ENCODE measurements around the gene OR2D2. TPM values are rescaled to one million over a fixed set of nuclear protein-coding genes. Genes with fewer than 3 reads are reported as not detected.

Gene OR2D2
- total RNA-seq, 2 experiments from 2014 or later = not detected

GRCh38 chr11:6844356-6844755 is 47.9 kb downstream of the OR2D2 start:
- no peaks in the 10 kb centered on the region for H3K36me3 Mint-ChIP-seq (ENCODE audit: low read depth)
- Histone ChIP-seq H3K4me1 (ENCODE audit: insufficient read depth, low read length) (no peaks in the 10 kb centered on the region), H3K4me3 (ENCODE audit: low read length) (no peak overlapping the region), H3K9me3 (ENCODE audit: control insufficient read depth in 1 of 2, insufficient read depth in 1 of 2, low read length in 2 of 2) (no peaks in the 10 kb centered on the region), H3K27ac (ENCODE audit: low read depth in 1 of 2, low read length in 2 of 2) (no peak overlapping the region), H3K27me3 (ENCODE audit: control insufficient read depth in 1 of 2, insufficient read depth in 2 of 2, low read length in 2 of 2) (peaks cover 3% of the 10 kb centered on the region in 2 experiments), H3K36me3 (ENCODE audit: insufficient read depth, low read length) (no peaks in the 10 kb centered on the region)
- ATAC-seq (ENCODE audit: poor library complexity) (no peak), DNase-seq (no peak)
- ChIA-PET CTCF (no interaction called here), POLR2A (no interaction called here)
- no peak overlapping the region for H3K4me3 Mint-ChIP-seq
- H3K9me3 Mint-ChIP-seq = no peaks in the 10 kb centered on the region
- no peak overlapping the region for H3K27ac Mint-ChIP-seq
- intact Hi-C loops (cut with DNase I, micrococcal nuclease) = no loop called here
- no peak for TF ChIP-seq CTCF (IDR thresholded peaks at IDR 0.05)
- H3K27me3 Mint-ChIP-seq = peaks cover 25% of the 10 kb centered on the region
- no peaks in the 10 kb centered on the region for H3K4me1 Mint-ChIP-seq (ENCODE audit: low read depth)

GRCh38 chr11:6843670-6844069 is 48.6 kb downstream of the OR2D2 start:
- Histone ChIP-seq H3K4me3 (ENCODE audit: low read length) (no peak overlapping the region), H3K36me3 (ENCODE audit: insufficient read depth, low read length) (no peaks in the 10 kb centered on the region), H3K9me3 (ENCODE audit: control insufficient read depth in 1 of 2, insufficient read depth in 1 of 2, low read length in 2 of 2) (no peaks in the 10 kb centered on the region), H3K27ac (ENCODE audit: low read depth in 1 of 2, low read length in 2 of 2) (no peak overlapping the region), H3K4me1 (ENCODE audit: insufficient read depth, low read length) (no peaks in the 10 kb centered on the region), H3K27me3 (ENCODE audit: control insufficient read depth in 1 of 2, insufficient read depth in 2 of 2, low read length in 2 of 2) (peaks cover under 1 to 3% of the 10 kb centered on the region in 2 experiments)
- Mint-ChIP-seq H3K27ac (no peak overlapping the region), H3K4me3 (no peak overlapping the region), H3K27me3 (peaks cover 25% of the 10 kb centered on the region), H3K4me1 (ENCODE audit: low read depth) (no peaks in the 10 kb centered on the region), H3K9me3 (no peaks in the 10 kb centered on the region), H3K36me3 (ENCODE audit: low read depth) (no peaks in the 10 kb centered on the region)
- CTCF ChIA-PET = no interaction called here
- DNase-seq = no peak
- POLR2A ChIA-PET = no interaction called here
- no peak for ATAC-seq (ENCODE audit: poor library complexity)
- intact Hi-C loops (cut with DNase I, micrococcal nuclease) = no loop called here
- TF ChIP-seq CTCF (IDR thresholded peaks at IDR 0.05) = no peak

GRCh38 chr11:6841694-6842093 is 50.6 kb downstream of the OR2D2 start:
- CTCF ChIA-PET = interaction anchor here (0.7 kb wide), 1 partner anchor 61 kb away, joined by 4 read pairs; no protein-coding TSS in a partner anchor
- H3K27ac Mint-ChIP-seq = no peak overlapping the region
- Histone ChIP-seq H3K4me1 (ENCODE audit: insufficient read depth, low read length) (no peaks in the 10 kb centered on the region), H3K36me3 (ENCODE audit: insufficient read depth, low read length) (no peaks in the 10 kb centered on the region), H3K27ac (ENCODE audit: low read depth in 1 of 2, low read length in 2 of 2) (no peak overlapping the region), H3K4me3 (ENCODE audit: low read length) (no peak overlapping the region), H3K9me3 (ENCODE audit: control insufficient read depth in 1 of 2, insufficient read depth in 1 of 2, low read length in 2 of 2) (no peaks in the 10 kb centered on the region), H3K27me3 (ENCODE audit: control insufficient read depth in 1 of 2, insufficient read depth in 2 of 2, low read length in 2 of 2) (peaks cover 0 to 3% of the 10 kb centered on the region in 2 experiments)
- ATAC-seq (ENCODE audit: poor library complexity) (no peak), DNase-seq (no peak)
- intact Hi-C loops (cut with DNase I, micrococcal nuclease) = no loop called here
- H3K9me3 Mint-ChIP-seq = no peaks in the 10 kb centered on the region
- H3K4me1 Mint-ChIP-seq (ENCODE audit: low read depth) = no peaks in the 10 kb centered on the region
- TF ChIP-seq CTCF (IDR thresholded peaks at IDR 0.05) = no peak
- no peaks in the 10 kb centered on the region for H3K36me3 Mint-ChIP-seq (ENCODE audit: low read depth)
- H3K4me3 Mint-ChIP-seq = no peak overlapping the region
- POLR2A ChIA-PET = no interaction called here
- peaks cover 25% of the 10 kb centered on the region for H3K27me3 Mint-ChIP-seq

Other genes with a start within 250 kb of the OR2D2 start
- gene DCHS1, start 236.7 kb downstream of the OR2D2 start, total RNA-seq = 1 to 10 TPM; 9.7 TPM
- gene MRPL17, start 209.2 kb downstream of the OR2D2 start, total RNA-seq = 10 to 100 TPM; 12.3 to 14.2 TPM
- gene OR2AG2, start 120.5 kb downstream of the OR2D2 start, total RNA-seq = under 1 TPM in 1 of 2 experiments, not detected in 1; 0.06 TPM
- gene OR2AG1, start 109.5 kb downstream of the OR2D2 start, total RNA-seq = not detected
- gene OR6A2, start 92.8 kb downstream of the OR2D2 start, total RNA-seq = not detected
- gene OR10A5, start 46.8 kb downstream of the OR2D2 start, total RNA-seq = not detected
- gene OR10A2, start 29.4 kb downstream of the OR2D2 start, total RNA-seq = not detected
- gene OR10A4, start 15.9 kb downstream of the OR2D2 start, total RNA-seq = not detected
- not detected for gene OR2D3, start 28.5 kb upstream of the OR2D2 start, total RNA-seq
- 1 to 10 TPM in 1 of 2 experiments, under 1 TPM in 1; 0.87 to 1.1 TPM for gene ZNF215, start 33.9 kb upstream of the OR2D2 start, total RNA-seq
- not detected for gene ZNF214, start 127.8 kb upstream of the OR2D2 start, total RNA-seq
- under 1 TPM in 1 of 2 experiments, not detected in 1; 0.05 TPM for gene NLRP14, start 128.0 kb upstream of the OR2D2 start, total RNA-seq
- under 1 TPM in 1 of 2 experiments, not detected in 1; 0.14 TPM for gene RBMXL2, start 196.5 kb upstream of the OR2D2 start, total RNA-seq

All from CD4-positive, alpha-beta T cell (primary cell).